Measurements from ENCODE around the gene MYBPC3.

- TF ChIP-seq ZC3H11A (IDR thresholded peaks at IDR 0.05) = no peak
- TF ChIP-seq CEBPB (IDR thresholded peaks at IDR 0.05) = no peak
- TF ChIP-seq CTCF (IDR thresholded peaks at IDR 0.05) = no peak
- TF ChIP-seq ESRRA (IDR thresholded peaks at IDR 0.05; ENCODE audit: borderline replicate concordance, low read length) = no peak
- no peak for TF ChIP-seq POLR2A (IDR thresholded peaks at IDR 0.05; ENCODE audit: low read length)
- no peak for TF ChIP-seq EP300 (IDR thresholded peaks at IDR 0.05)
- TF ChIP-seq HDAC2 (IDR thresholded peaks at IDR 0.05) = no peak
- no peak for TF ChIP-seq HOXB13 (CRISPR knock-in tag; IDR thresholded peaks at IDR 0.05; ENCODE audit: low read depth)
- no peak for TF ChIP-seq BHLHE40 (IDR thresholded peaks at IDR 0.05; ENCODE audit: low read depth, low read length)
- no peak for TF ChIP-seq ZFP36 (IDR thresholded peaks at IDR 0.05; ENCODE audit: borderline replicate concordance, partially characterized antibody)
- TF ChIP-seq MAFK (IDR thresholded peaks at IDR 0.05; ENCODE audit: partially characterized antibody) = no peak
- TF ChIP-seq MAX (IDR thresholded peaks at IDR 0.05) = no peak
- TF ChIP-seq E2F6 (IDR thresholded peaks at IDR 0.05; ENCODE audit: borderline replicate concordance, low read depth) = no peak
Observed at GRCh38 chr11:47336595-47336994, 15.9 kb downstream of the MYBPC3 start.
